Neural cell (in vitro differentiated cells): ENCODE data around the gene CC2D2B. TPM values are rescaled to one million over a fixed set of nuclear protein-coding genes. Genes with fewer than 3 reads are reported as not detected.

Source experiments
- H2AFZ ChIP-seq: fragments of 200-600, 300-800 bp; sonication (generic), shearing (Covaris generic); 2 replicates; pipeline ENCODE4 v1.6.0; 2014; ENCODE audit warnings: low read depth, mild to moderate bottlenecking, antibody characterized with exemption, low read length, moderate library complexity
- H3F3A ChIP-seq: fragments of 200-600 bp; shearing (Covaris generic); 2 replicates; pipeline ENCODE4 v1.6.1; 2016; ENCODE audit warnings: mild to moderate bottlenecking, moderate library complexity, mixed read lengths, antibody characterized with exemption, low read length; ENCODE audit not compliant: insufficient read depth, poor library complexity, severe bottlenecking
- H3K27ac ChIP-seq: fragments of 200-600, 300-800 bp; sonication (generic), shearing (Covaris generic); 2 replicates; pipeline ENCODE4 v1.5.1; 2014; ENCODE audit warnings: mild to moderate bottlenecking, low read length, moderate library complexity
- H3K27me3 ChIP-seq: fragments of 300-800, 200-600 bp; sonication (generic), shearing (Covaris generic); 2 replicates; pipeline ENCODE4 v1.6.0; 2014; ENCODE audit warnings: mild to moderate bottlenecking, low read depth, low read length, moderate library complexity; ENCODE audit not compliant: insufficient read depth
- H3K36me3 ChIP-seq: fragments of 300-800, 200-600 bp; sonication (generic), shearing (Covaris generic); 2 replicates; pipeline ENCODE4 v1.5.1; 2014; ENCODE audit warnings: mild to moderate bottlenecking, antibody characterized with exemption, low read length, moderate library complexity; ENCODE audit not compliant: insufficient read depth
- H3K4me2 ChIP-seq: fragments of 300-800, 200-600 bp; sonication (generic), shearing (Covaris generic); 2 replicates; pipeline ENCODE4 v1.6.0; 2014; ENCODE audit warnings: mild to moderate bottlenecking, low read length
- H3K4me3 ChIP-seq: fragments of 300-800, 200-600 bp; sonication (generic), shearing (Covaris generic); 2 replicates; pipeline ENCODE4 v1.5.1; 2014; ENCODE audit warnings: mild to moderate bottlenecking, low read length, moderate library complexity
- H3K79me2 ChIP-seq: fragments of 200-600 bp; shearing (Covaris generic); replicated peaks from 2 replicates; pipeline ENCODE4 v1.6.0; 2014; ENCODE audit warnings: mild to moderate bottlenecking, low read length, moderate library complexity; ENCODE audit not compliant: insufficient read depth
- H3K9ac ChIP-seq: fragments of 300-800, 200-600 bp; sonication (generic), shearing (Covaris generic); 2 replicates; pipeline ENCODE4 v1.6.1; 2016; ENCODE audit warnings: mild to moderate bottlenecking, low read length, mixed read lengths
- H3K9me2 ChIP-seq: fragments of 200-600 bp; shearing (Covaris generic); 2 replicates; pipeline ENCODE4 v1.6.1; 2016; ENCODE audit warnings: mild to moderate bottlenecking, low read length, mixed read lengths; ENCODE audit not compliant: insufficient read depth
- H3K9me3 ChIP-seq: fragments of 200-600, 300-800 bp; sonication (generic), shearing (Covaris generic); 2 replicates; pipeline ENCODE4 v1.6.1; 2016; ENCODE audit warnings: mild to moderate bottlenecking, mixed run types, low read length, moderate library complexity, mixed read lengths
- H4K20me1 ChIP-seq: fragments of 200-600 bp; shearing (Covaris generic); 2 replicates; pipeline ENCODE4 v1.6.1; 2016; ENCODE audit warnings: mild to moderate bottlenecking, mixed run types; ENCODE audit not compliant: insufficient read depth
- CTCF ChIP-seq: fragments of 450-650 bp; IDR thresholded peaks from 2 replicates; pipeline ENCODE4 v1.5.1; 2014; ENCODE audit warnings: antibody characterized with exemption, mild to moderate bottlenecking, moderate library complexity; ENCODE audit not compliant: poor library complexity, severe bottlenecking
- EP300 ChIP-seq: fragments of 450-650 bp; conservative IDR thresholded peaks from 2 replicates; pipeline ENCODE4 v1.6.1; 2014; ENCODE audit warnings: antibody characterized with exemption, mild to moderate bottlenecking, moderate library complexity; ENCODE audit not compliant: poor library complexity, severe bottlenecking
- EZH2 ChIP-seq: fragments of 200-600, 300-800 bp; shearing (Covaris generic), sonication (generic); IDR thresholded peaks from 2 replicates; pipeline ENCODE4 v1.6.1; 2014; ENCODE audit warnings: antibody characterized with exemption, low read length, borderline replicate concordance, mild to moderate bottlenecking; ENCODE audit not compliant: insufficient read depth, poor library complexity, severe bottlenecking
- MXI1 ChIP-seq: fragments of 450-650 bp; conservative IDR thresholded peaks from 2 replicates; pipeline ENCODE4 v1.6.1; 2014; ENCODE audit warnings: antibody characterized with exemption, mild to moderate bottlenecking; ENCODE audit not compliant: poor library complexity, severe bottlenecking
- POLR2AphosphoS5 ChIP-seq: IDR thresholded peaks from 2 replicates; pipeline ENCODE4 v1.6.1; 2012
- RAD21 ChIP-seq: fragments of 450-650 bp; conservative IDR thresholded peaks from 2 replicates; pipeline ENCODE4 v1.6.1; 2014; ENCODE audit warnings: antibody characterized with exemption, mild to moderate bottlenecking, moderate library complexity
- REST ChIP-seq: IDR thresholded peaks from 2 replicates; pipeline ENCODE4 v1.6.1; 2012; ENCODE audit warnings: borderline replicate concordance
- SMC3 ChIP-seq: fragments of 450-650 bp; conservative IDR thresholded peaks from 2 replicates; pipeline ENCODE4 v1.6.1; 2014; ENCODE audit warnings: antibody characterized with exemption, mild to moderate bottlenecking, moderate library complexity; ENCODE audit not compliant: poor library complexity
- TAF1 ChIP-seq: IDR thresholded peaks from 2 replicates; pipeline ENCODE4 v1.6.1; 2012; ENCODE audit warnings: low read depth
- polyA plus RNA-seq: library from polyadenylated mRNA; depleted of rRNA; stranded (reverse); fragments of >200 nt; gene quantifications from 2 replicates; pipeline ENCODE4 v1.2.3, GENCODE V29; 2014

Gene CC2D2B
- polyA plus RNA-seq, 1 donor from 2014 or later, result 0.61 TPM

GRCh38 chr10:95872158-95872711 lies 35.5 kb upstream of the CC2D2B start:
- Histone ChIP-seq H3K4me3 (no peak overlapping the region), H3F3A (no peaks in the 10 kb centered on the region), H3K27me3 (no peaks in the 10 kb centered on the region), H3K27ac (no peak overlapping the region), H3K9me2 (no peaks in the 10 kb centered on the region), H3K79me2 (no peaks in the 10 kb centered on the region), H4K20me1 (no peaks in the 10 kb centered on the region), H3K4me2 (no peak overlapping the region), H3K9ac (no peak overlapping the region), H3K36me3 (no peaks in the 10 kb centered on the region), H3K9me3 (no peaks in the 10 kb centered on the region), H2AFZ (no peak overlapping the region)
- no peak for TF ChIP-seq EP300
- no peak for TF ChIP-seq REST
- no peak for TF ChIP-seq EZH2
- no peak for TF ChIP-seq RAD21
- no peak for TF ChIP-seq MXI1
- TF ChIP-seq CTCF, result no peak
- no peak for TF ChIP-seq SMC3
- no peak for TF ChIP-seq POLR2AphosphoS5
- no peak for TF ChIP-seq TAF1

GRCh38 chr10:95873139-95873538 lies 34.6 kb upstream of the CC2D2B start:
- Histone ChIP-seq H3K9ac (no peak overlapping the region), H3K9me3 (no peaks in the 10 kb centered on the region), H3K27me3 (no peaks in the 10 kb centered on the region), H3K79me2 (no peaks in the 10 kb centered on the region), H3K27ac (no peak overlapping the region), H3K4me3 (no peak overlapping the region), H3K9me2 (no peaks in the 10 kb centered on the region), H3K36me3 (no peaks in the 10 kb centered on the region), H2AFZ (no peak overlapping the region), H3F3A (no peaks in the 10 kb centered on the region), H4K20me1 (no peaks in the 10 kb centered on the region), H3K4me2 (no peak overlapping the region)
- TF ChIP-seq CTCF, result no peak
- TF ChIP-seq TAF1, result no peak
- TF ChIP-seq REST, result no peak
- TF ChIP-seq EZH2, result no peak
- no peak for TF ChIP-seq POLR2AphosphoS5
- no peak for TF ChIP-seq SMC3
- TF ChIP-seq MXI1, result no peak
- TF ChIP-seq EP300, result no peak
- no peak for TF ChIP-seq RAD21
